Loucy (cell line): Measurements from ENCODE around the gene CORO1C.

ENCODE experiments used
- H2AFZ ChIP-seq: fragments of 200-600 bp; sonication (generic); 2 replicates; pipeline ENCODE4 v1.6.0; 2016; ENCODE audit warnings: antibody characterized with exemption, mild to moderate bottlenecking, low read length, moderate library complexity
- H3F3A ChIP-seq: fragments of 200-600 bp; 2 replicates; pipeline ENCODE4 v1.6.0; 2016; ENCODE audit warnings: antibody characterized with exemption, low read depth, mild to moderate bottlenecking
- H3K27me3 ChIP-seq: fragments of 200-600 bp; sonication (generic); 2 replicates; pipeline ENCODE4 v1.6.1; 2014; ENCODE audit warnings: low read length, mild to moderate bottlenecking; ENCODE audit not compliant: insufficient read depth, poor library complexity, severe bottlenecking
- H3K36me3 ChIP-seq: fragments of 200-600 bp; sonication (generic); 2 replicates; pipeline ENCODE4 v1.6.1; 2016; ENCODE audit warnings: low read length; ENCODE audit not compliant: insufficient read depth
- H3K4me1 ChIP-seq: fragments of 200-600 bp; sonication (generic); 2 replicates; pipeline ENCODE4 v1.5.1; 2014; ENCODE audit warnings: low read length, mild to moderate bottlenecking; ENCODE audit not compliant: insufficient read depth, poor library complexity, severe bottlenecking
- H3K4me2 ChIP-seq: fragments of 200-600 bp; sonication (generic); 2 replicates; pipeline ENCODE4 v1.6.0; 2014; ENCODE audit warnings: antibody characterized with exemption, low read length, low read depth, mild to moderate bottlenecking; ENCODE audit not compliant: poor library complexity, severe bottlenecking
- H3K4me3 ChIP-seq: fragments of 200-600 bp; sonication (generic); 2 replicates; pipeline ENCODE4 v1.5.1; 2014; ENCODE audit warnings: low read length, mild to moderate bottlenecking, mixed read lengths; ENCODE audit not compliant: poor library complexity, severe bottlenecking
- H3K79me2 ChIP-seq: fragments of 200-600 bp; sonication (generic); 2 replicates; pipeline ENCODE4 v1.6.1; 2014; ENCODE audit warnings: low read length; ENCODE audit not compliant: insufficient read depth
- H3K9ac ChIP-seq: fragments of 200-600 bp; sonication (generic); 2 replicates; pipeline ENCODE4 v1.6.0; 2014; ENCODE audit warnings: mild to moderate bottlenecking, low read depth, low read length, moderate library complexity; ENCODE audit not compliant: poor library complexity, severe bottlenecking
- H3K9me2 ChIP-seq: fragments of 200-600 bp; sonication (generic); replicated peaks from 2 replicates; pipeline ENCODE4 v1.6.1; 2016; ENCODE audit warnings: low read depth, low read length, mixed read lengths
- H3K9me3 ChIP-seq: fragments of 200-600 bp; sonication (generic); 2 replicates; pipeline ENCODE4 v1.6.1; 2014; ENCODE audit warnings: mild to moderate bottlenecking, antibody characterized with exemption, low read length, low read depth; ENCODE audit not compliant: insufficient read depth
- H4K20me1 ChIP-seq: fragments of 200-600 bp; sonication (generic); 2 replicates; pipeline ENCODE4 v1.6.0; 2014; ENCODE audit warnings: antibody characterized with exemption, low read length, mild to moderate bottlenecking; ENCODE audit not compliant: insufficient read depth, poor library complexity, severe bottlenecking
- EZH2phosphoT487 ChIP-seq: fragments of 200-600 bp; IDR thresholded peaks from 2 replicates; pipeline ENCODE4 v1.6.1; 2018; ENCODE audit warnings: antibody characterized with exemption, mild to moderate bottlenecking, moderate library complexity, borderline replicate concordance
- TF ChIP-seq, protein P1 (sequence below): fragments of 200-600 bp; sonication (generic); conservative IDR thresholded peaks from 2 replicates; pipeline ENCODE4 v1.5.1; 2014; ENCODE audit warnings: mild to moderate bottlenecking, antibody characterized with exemption, low read length

The CORO1C gene

DNA sequence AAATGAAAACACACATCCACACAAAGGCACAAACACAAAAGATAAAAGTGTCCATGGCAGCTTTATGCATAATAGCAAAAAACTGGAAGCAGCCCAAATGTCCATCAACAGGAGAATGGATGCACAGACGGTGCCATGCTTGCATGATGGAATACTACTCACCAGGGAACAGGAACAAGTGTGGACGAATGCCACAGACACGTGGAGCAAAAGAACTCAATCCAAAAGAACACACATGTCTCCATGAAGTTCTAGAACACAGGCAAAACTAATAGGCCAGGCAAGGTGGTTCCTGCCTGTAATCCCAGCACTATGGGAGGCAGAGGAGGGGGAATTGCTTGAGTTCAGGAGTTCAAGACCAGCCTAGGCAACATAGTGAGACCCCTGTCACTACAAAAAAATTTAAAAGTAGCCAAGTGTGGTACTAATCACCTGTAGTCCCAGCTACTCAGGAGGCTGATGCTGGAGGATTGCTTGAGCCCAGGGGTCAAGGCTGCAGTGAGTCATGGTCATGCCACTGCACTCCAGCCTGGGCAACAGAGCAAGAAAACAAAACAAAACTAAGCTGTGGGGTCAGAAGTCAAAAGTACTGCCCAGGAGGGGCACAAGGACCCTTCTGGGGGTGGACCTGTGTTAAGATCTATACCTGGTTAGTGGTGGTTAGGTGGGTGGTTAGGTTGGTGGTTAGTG lies 126.2 kb downstream of the CORO1C start:
- Histone ChIP-seq H3K36me3 (no peaks in the 10 kb centered on the region), H3K4me2 (no peak overlapping the region), H3K4me3 (no peak overlapping the region), H3K9ac (no peak overlapping the region), H3K4me1 (no peaks in the 10 kb centered on the region), H3K79me2 (no peaks in the 10 kb centered on the region), H3K27me3 (no peaks in the 10 kb centered on the region), H2AFZ (no peak overlapping the region), H4K20me1 (no peaks in the 10 kb centered on the region), H3K9me2 (no peaks in the 10 kb centered on the region), H3F3A (no peaks in the 10 kb centered on the region), H3K9me3 (no peaks in the 10 kb centered on the region)
- TF ChIP-seq, protein P1, sequence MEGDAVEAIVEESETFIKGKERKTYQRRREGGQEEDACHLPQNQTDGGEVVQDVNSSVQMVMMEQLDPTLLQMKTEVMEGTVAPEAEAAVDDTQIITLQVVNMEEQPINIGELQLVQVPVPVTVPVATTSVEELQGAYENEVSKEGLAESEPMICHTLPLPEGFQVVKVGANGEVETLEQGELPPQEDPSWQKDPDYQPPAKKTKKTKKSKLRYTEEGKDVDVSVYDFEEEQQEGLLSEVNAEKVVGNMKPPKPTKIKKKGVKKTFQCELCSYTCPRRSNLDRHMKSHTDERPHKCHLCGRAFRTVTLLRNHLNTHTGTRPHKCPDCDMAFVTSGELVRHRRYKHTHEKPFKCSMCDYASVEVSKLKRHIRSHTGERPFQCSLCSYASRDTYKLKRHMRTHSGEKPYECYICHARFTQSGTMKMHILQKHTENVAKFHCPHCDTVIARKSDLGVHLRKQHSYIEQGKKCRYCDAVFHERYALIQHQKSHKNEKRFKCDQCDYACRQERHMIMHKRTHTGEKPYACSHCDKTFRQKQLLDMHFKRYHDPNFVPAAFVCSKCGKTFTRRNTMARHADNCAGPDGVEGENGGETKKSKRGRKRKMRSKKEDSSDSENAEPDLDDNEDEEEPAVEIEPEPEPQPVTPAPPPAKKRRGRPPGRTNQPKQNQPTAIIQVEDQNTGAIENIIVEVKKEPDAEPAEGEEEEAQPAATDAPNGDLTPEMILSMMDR: no peak
- no peak for TF ChIP-seq EZH2phosphoT487

DNA sequence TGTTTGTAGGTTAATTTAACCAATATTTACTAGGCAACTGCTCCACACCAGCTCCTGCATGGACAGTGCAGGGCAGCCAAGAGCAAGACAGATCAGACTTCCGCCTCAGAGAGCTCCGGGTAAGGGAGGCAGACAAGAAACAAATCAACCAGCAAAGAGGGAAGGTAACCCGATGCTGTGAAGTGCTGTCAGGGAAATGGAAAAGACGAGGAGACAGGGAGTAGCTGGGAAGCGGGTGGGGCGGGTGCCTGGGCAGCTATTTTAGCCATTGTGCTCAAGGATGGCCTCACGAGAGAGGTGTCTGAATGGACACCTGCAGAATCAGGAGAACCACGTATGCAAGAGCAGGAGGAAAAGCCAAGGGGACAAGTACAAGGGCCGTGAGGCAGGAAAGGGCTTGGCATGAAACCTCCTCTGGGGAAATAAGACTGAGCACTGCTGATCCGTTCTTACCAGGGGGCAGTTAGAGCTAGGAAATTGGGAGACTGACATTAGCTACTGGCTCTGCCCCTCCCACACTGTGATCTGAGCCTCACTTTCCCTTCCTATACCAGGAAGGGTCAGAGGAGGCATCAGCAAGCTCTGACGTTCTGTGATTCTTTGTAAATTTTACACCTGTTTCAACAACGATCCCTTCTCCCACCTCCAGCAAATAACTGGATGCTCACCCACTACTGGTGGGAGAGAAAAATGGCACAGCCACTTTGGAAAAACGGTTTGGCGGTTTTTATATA lies 126.9 kb downstream of the CORO1C start:
- no peaks in the 10 kb centered on the region for H3K9me2 ChIP-seq
- no peaks in the 10 kb centered on the region for H3F3A ChIP-seq
- no peaks in the 10 kb centered on the region for H3K4me1 ChIP-seq
- TF ChIP-seq EZH2phosphoT487: no peak
- TF ChIP-seq, protein P1: no peak
- H3K79me2 ChIP-seq: no peaks in the 10 kb centered on the region
- H4K20me1 ChIP-seq: no peaks in the 10 kb centered on the region
- no peaks in the 10 kb centered on the region for H3K9me3 ChIP-seq
- H3K4me3 ChIP-seq: no peak overlapping the region
- no peak overlapping the region for H2AFZ ChIP-seq
- no peaks in the 10 kb centered on the region for H3K27me3 ChIP-seq
- H3K36me3 ChIP-seq: no peaks in the 10 kb centered on the region
- no peak overlapping the region for H3K4me2 ChIP-seq
- H3K9ac ChIP-seq: no peak overlapping the region

DNA sequence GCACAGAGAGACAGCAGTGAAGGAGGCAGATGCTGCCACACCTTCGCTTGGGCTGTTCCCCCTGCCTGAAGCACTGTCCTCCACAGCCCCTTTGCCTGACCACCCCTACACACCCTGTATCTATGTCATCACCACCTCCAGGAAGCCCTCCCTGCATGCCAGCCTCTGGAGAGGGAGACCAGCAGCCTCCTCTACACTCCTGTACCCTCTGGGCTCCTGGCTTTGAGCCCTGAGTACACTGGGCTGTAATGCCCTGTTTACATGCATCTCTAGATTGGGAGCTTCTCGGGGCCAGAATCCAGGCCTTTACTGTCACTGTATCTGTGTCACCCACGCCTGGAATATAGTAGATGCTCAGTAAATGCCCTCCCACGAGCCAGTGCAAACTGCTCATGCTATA lies 127.6 kb downstream of the CORO1C start:
- Histone ChIP-seq H3K4me2 (no peak overlapping the region), H3K9ac (no peak overlapping the region), H3K9me2 (no peaks in the 10 kb centered on the region), H3K4me3 (no peak overlapping the region), H3K36me3 (no peaks in the 10 kb centered on the region), H3K4me1 (no peaks in the 10 kb centered on the region), H3K27me3 (no peaks in the 10 kb centered on the region), H3F3A (no peaks in the 10 kb centered on the region), H4K20me1 (no peaks in the 10 kb centered on the region), H3K79me2 (no peaks in the 10 kb centered on the region), H3K9me3 (no peaks in the 10 kb centered on the region), H2AFZ (no peak overlapping the region)
- TF ChIP-seq, protein P1: no peak
- TF ChIP-seq EZH2phosphoT487: no peak
